Esophagus squamous epithelium (tissue), 5 donors: ENCODE data around the gene TPD52L1. TPM values are rescaled to one million over a fixed set of nuclear protein-coding genes. Genes with fewer than 3 reads are reported as not detected.

ENCODE experiments used
- DNase-seq: peaks from one replicate; lab custom pipeline; 2025; lab: John Stamatoyannopoulos, UW
- H3K27ac ChIP-seq, 4 donors: fragments of 200-600 bp; sonication (generic); one replicate each; pipeline ENCODE4 v1.5.1; 2016 to 2019; ENCODE audit warnings: mild to moderate bottlenecking in 1 of 4
- H3K27me3 ChIP-seq, 4 donors: fragments of 200-600 bp; sonication (generic); 1 replicate in 3 of 4; 2 replicates in 1 of 4; pipeline versions ENCODE4 v1.5.1 to v1.6.0; 2017 to 2021; ENCODE audit warnings: antibody characterized with exemption in 1 of 4
- H3K36me3 ChIP-seq, 3 donors: fragments of 200-600 bp; sonication (generic); one replicate each; pipeline ENCODE4 v1.5.1; 2016 to 2019
- H3K4me1 ChIP-seq, 3 donors: fragments of 200-600 bp; sonication (generic); one replicate each; pipeline ENCODE4 v1.5.1; 2017 to 2019
- H3K4me3 ChIP-seq, 4 donors: fragments of 200-600 bp; sonication (generic); 1 replicate in 3 of 4; 2 replicates in 1 of 4; pipeline ENCODE4 v1.5.1; 2016 to 2019; ENCODE audit warnings: mild to moderate bottlenecking in 2 of 4, moderate library complexity in 1 of 4
- H3K9me3 ChIP-seq, 3 donors: fragments of 200-600 bp; sonication (generic); one replicate each; pipeline ENCODE4 v1.5.1; 2016 to 2019
- CTCF ChIP-seq, 6 experiments: fragments of 450-650 bp in 4 of 6; fragments of 200-600 bp in 2 of 6; sonication (generic) in 2 of 6; IDR thresholded peaks; one replicate each; pipeline ENCODE4 v1.5.1; 2016 to 2019; ENCODE audit warnings: antibody characterized with exemption in 6 of 6, mild to moderate bottlenecking in 4 of 6, moderate library complexity in 4 of 6
- POLR2A ChIP-seq, 4 donors: fragments of 450-650 bp; IDR thresholded peaks; one replicate each; pipeline ENCODE4 v1.6.1; 2017; ENCODE audit warnings: antibody characterized with exemption in 4 of 4, mild to moderate bottlenecking in 4 of 4, moderate library complexity in 3 of 4
- WGBS, 2 donors: methylation state at CpG; one replicate each; pipeline ENCODE4 v1.1.5; 2018; 5-methylcytosine and 5-hydroxymethylcytosine counted together
- intact Hi-C: fragments of 100-400 bp; cut with DNase I; formaldehyde crosslinking; loops from one replicate; pipeline ENCODE4 v1.15.0; 2022
- total RNA-seq, 4 donors: library from RNA; depleted of rRNA; stranded (reverse); fragments of >200 nt; gene quantifications; one replicate each; pipeline ENCODE4 v1.1.0, GENCODE V29; 2016
- donor health status: DM: yes; HTN: yes; CAD: no.

TPD52L1 gene
- total RNA-seq, 4 donors from 2014 or later, result 202 to 409 (median 275) TPM

GRCh38 chr6:125215252-125215819, 61.8 kb downstream of the TPD52L1 start:
- H3K4me3 ChIP-seq, result no peak overlapping the region
- peaks cover 0 to 35% (median 6%) of the 10 kb centered on the region in 3 donors for H3K4me1 ChIP-seq
- peaks cover 0 to 1% (median 0%) of the 10 kb centered on the region in 3 donors for H3K36me3 ChIP-seq
- no peak for DNase-seq
- no peak overlapping the region for H3K27ac ChIP-seq
- WGBS, 2 donors, result 79 to 88% methylated on average over 4 of the region's 4 CpGs
- H3K9me3 ChIP-seq, result no peaks in the 10 kb centered on the region
- TF ChIP-seq CTCF (IDR thresholded peaks at IDR 0.05) (no peak), POLR2A (IDR thresholded peaks at IDR 0.05) (no peak)
- H3K27me3 ChIP-seq, result no peaks in the 10 kb centered on the region
- intact Hi-C loops, result no loop called here

- Histone ChIP-seq H3K4me1 (peaks cover 0 to 42% (median 8%) of the 10 kb centered on the region in 3 donors), H3K9me3 (no peaks in the 10 kb centered on the region), H3K27ac (no peak overlapping the region), H3K36me3 (peaks cover 0 to 8% (median 0%) of the 10 kb centered on the region in 3 donors), H3K4me3 (no peak overlapping the region), H3K27me3 (no peaks in the 10 kb centered on the region)
- intact Hi-C loops, result no loop called here
- 85 to 100% methylated on average over 1 to 2 of the region's 2 CpGs for WGBS, 2 donors
- no peak for DNase-seq
- TF ChIP-seq POLR2A (IDR thresholded peaks at IDR 0.05) (no peak), CTCF (IDR thresholded peaks at IDR 0.05) (no peak)
These were observed 62.4 kb downstream of the TPD52L1 start for GRCh38 chr6:125216015-125216414.

- Histone ChIP-seq H3K9me3 (no peaks in the 10 kb centered on the region), H3K36me3 (peaks cover 0 to 21% (median 0%) of the 10 kb centered on the region in 3 donors), H3K27ac (no peak overlapping the region), H3K27me3 (no peaks in the 10 kb centered on the region), H3K4me3 (no peak overlapping the region), H3K4me1 (peaks cover 0 to 38% (median 11%) of the 10 kb centered on the region in 3 donors)
- TF ChIP-seq CTCF (IDR thresholded peaks at IDR 0.05), result no peak
- 89 to 95% methylated on average over 10 of the region's 10 CpGs for WGBS, 2 donors
- no peak for DNase-seq
- intact Hi-C loops, result no loop called here
These were observed 63.8 kb downstream of the TPD52L1 start for GRCh38 chr6:125217369-125217768.

- Histone ChIP-seq H3K27me3 (no peaks in the 10 kb centered on the region), H3K9me3 (no peaks in the 10 kb centered on the region), H3K4me3 (no peak overlapping the region), H3K27ac (no peak overlapping the region), H3K4me1 (peaks cover 0 to 38% (median 5%) of the 10 kb centered on the region in 3 donors), H3K36me3 (peaks cover 0 to 28% (median 0%) of the 10 kb centered on the region in 3 donors)
- no peak for DNase-seq
- TF ChIP-seq POLR2A (IDR thresholded peaks at IDR 0.05) (no peak), CTCF (IDR thresholded peaks at IDR 0.05) (no peak)
- 93 to 94% methylated on average over 2 of the region's 2 CpGs for WGBS, 2 donors
- intact Hi-C loops, result no loop called here
These were observed 64.4 kb downstream of the TPD52L1 start for GRCh38 chr6:125217992-125218391.

GRCh38 chr6:125219361-125219895, 65.9 kb downstream of the TPD52L1 start:
- no peak for DNase-seq
- Histone ChIP-seq H3K27me3 (no peaks in the 10 kb centered on the region), H3K27ac (no peak overlapping the region), H3K9me3 (no peaks in the 10 kb centered on the region), H3K4me3 (no peak overlapping the region), H3K4me1 (peaks cover 0 to 37% (median 5%) of the 10 kb centered on the region in 3 donors), H3K36me3 (peaks cover 0 to 31% (median 0%) of the 10 kb centered on the region in 3 donors)
- WGBS, 2 donors, result 83 to 84% methylated on average over 5 of the region's 5 CpGs
- intact Hi-C loops, result no loop called here
- no peak for TF ChIP-seq CTCF (IDR thresholded peaks at IDR 0.05)
- TF ChIP-seq POLR2A (IDR thresholded peaks at IDR 0.05), result no peak
